HepG2 (cell line): Measurements from ENCODE around the gene PDLIM4. TPM values are rescaled to one million over a fixed set of nuclear protein-coding genes. Genes with fewer than 3 reads are reported as not detected.

Experiments used
- CREM ChIP-seq, 2 experiments: sonication (generic) in 1 of 2; formaldehyde crosslinking in 1 of 2; IDR thresholded peaks; 2 replicates each; pipeline versions ENCODE4 v1.4.0 to v1.6.1; 2016 to 2020; ENCODE audit warnings: antibody characterized with exemption in 1 of 2, mild to moderate bottlenecking in 1 of 2, missing genetic modification reagents in 1 of 2
- ELF3 ChIP-seq: IDR thresholded peaks from 2 replicates; pipeline ENCODE4 v1.6.1; 2016; ENCODE audit warnings: missing genetic modification reagents, missing compliant biosample characterization
- ERF ChIP-seq: IDR thresholded peaks from 2 replicates; pipeline ENCODE4 v1.6.1; 2018; ENCODE audit warnings: missing biosample characterization, missing genetic modification reagents
- FIP1L1 ChIP-seq: fragments of 200-400 bp; formaldehyde crosslinking; IDR thresholded peaks from 2 replicates; pipeline ENCODE4 v1.6.1; 2018; ENCODE audit warnings: low read depth, mild to moderate bottlenecking, low read length, moderate library complexity, borderline replicate concordance; ENCODE audit not compliant: insufficient read depth
- HES4 ChIP-seq: sonication (generic); formaldehyde crosslinking; IDR thresholded peaks from 2 replicates; pipeline ENCODE4 v1.9.0; 2021; ENCODE audit warnings: mild to moderate bottlenecking, missing genetic modification reagents, borderline replicate concordance
- KDM1A ChIP-seq: IDR thresholded peaks from 2 replicates; pipeline ENCODE4 v1.6.1; 2016; ENCODE audit warnings: missing compliant biosample characterization
- KDM2A ChIP-seq: sonication (generic); formaldehyde crosslinking; IDR thresholded peaks from 2 replicates; pipeline ENCODE4 v1.4.0; 2020; ENCODE audit warnings: low read depth, missing genetic modification reagents, borderline replicate concordance
- MYC ChIP-seq: sonication (generic); formaldehyde crosslinking; IDR thresholded peaks from 2 replicates; pipeline ENCODE4 v1.9.0; 2021; ENCODE audit warnings: missing genetic modification reagents, borderline replicate concordance
- SETDB1 ChIP-seq: sonication (generic); formaldehyde crosslinking; IDR thresholded peaks from 2 replicates; pipeline ENCODE4 v1.5.1; 2020; ENCODE audit warnings: missing genetic modification reagents, mild to moderate bottlenecking, borderline replicate concordance
- TGIF2 ChIP-seq: IDR thresholded peaks from 2 replicates; pipeline ENCODE4 v1.6.1; 2016; ENCODE audit warnings: control low read depth, missing compliant biosample characterization
- ZNF230 ChIP-seq: sonication (generic); formaldehyde crosslinking; IDR thresholded peaks from 2 replicates; pipeline ENCODE4 v1.4.0; 2020; ENCODE audit warnings: mild to moderate bottlenecking, missing genetic modification reagents
- ZNF251 ChIP-seq: sonication (generic); formaldehyde crosslinking; IDR thresholded peaks from 2 replicates; pipeline ENCODE4 v1.9.0; 2021; ENCODE audit warnings: mild to moderate bottlenecking, missing genetic modification reagents
- ZNF430 ChIP-seq: sonication (generic); formaldehyde crosslinking; IDR thresholded peaks from 2 replicates; pipeline ENCODE4 v1.9.0; 2021; ENCODE audit warnings: mild to moderate bottlenecking, missing genetic modification reagents
- ZNF446 ChIP-seq: sonication (generic); formaldehyde crosslinking; IDR thresholded peaks from 2 replicates; pipeline ENCODE4 v1.5.0; 2020; ENCODE audit warnings: mild to moderate bottlenecking, missing genetic modification reagents
- ZNF503 ChIP-seq: sonication (generic); formaldehyde crosslinking; IDR thresholded peaks from 2 replicates; pipeline ENCODE4 v1.4.0; 2020; ENCODE audit warnings: missing genetic modification reagents
- ZNF510 ChIP-seq: sonication (generic); formaldehyde crosslinking; IDR thresholded peaks from 2 replicates; pipeline ENCODE4 v1.4.0; 2020; ENCODE audit warnings: low read depth, mild to moderate bottlenecking, missing genetic modification reagents
- ZNF597 ChIP-seq: sonication (generic); formaldehyde crosslinking; IDR thresholded peaks from 2 replicates; pipeline ENCODE4 v1.5.0; 2020; ENCODE audit warnings: missing genetic modification reagents
- ZNF780A ChIP-seq: sonication (generic); formaldehyde crosslinking; IDR thresholded peaks from 2 replicates; pipeline ENCODE4 v1.8.0; 2022; ENCODE audit warnings: mild to moderate bottlenecking, missing genetic modification reagents, moderate library complexity
- polyA plus RNA-seq, 8 experiments: library from polyadenylated mRNA; depleted of rRNA in 3 of 8; stranded (reverse) in 7 of 8; unstranded in 1 of 8; fragments of >200 nt; fragmentation: Illumina TruSeq in 4 of 8; extraction: Trizol in 4 of 8; gene quantifications; 2 replicates each; pipeline versions ENCODE4 v1.2.1 to v1.2.3, GENCODE V29; 2011 to 2016; ENCODE audit warnings: low read depth in 4 of 8, missing spikeins in 1 of 8, mixed read lengths in 1 of 8; ENCODE audit not compliant: insufficient read depth in 1 of 8
- total RNA-seq, 5 experiments: library from RNA; depleted of rRNA; stranded (reverse); fragments of >200 nt; fragmentation: Illumina TruSeq; extraction: Trizol; gene quantifications; 2 replicates each; pipeline ENCODE4 v1.2.3, GENCODE V29; 2016; ENCODE audit warnings: low read depth in 1 of 5
- TF ChIP-seq, protein P1 (sequence below): sonication (generic); formaldehyde crosslinking; IDR thresholded peaks from 2 replicates; pipeline ENCODE4 v1.8.0; 2022; ENCODE audit warnings: missing genetic modification reagents, mild to moderate bottlenecking, moderate library complexity, borderline replicate concordance
- TF ChIP-seq, protein P2 (sequence below): IDR thresholded peaks from 2 replicates; pipeline ENCODE4 v1.6.1; 2016; ENCODE audit warnings: low read depth, control low read depth
- TF ChIP-seq, protein P3 (sequence below): sonication (generic); formaldehyde crosslinking; IDR thresholded peaks from 2 replicates; pipeline ENCODE4 v1.8.0; 2022; ENCODE audit warnings: low read depth, missing genetic modification reagents

Gene PDLIM4
- total and polyA plus RNA-seq, 2 of the 13 experiments (the other 11 are each of a cell fraction or from before 2014, with no cell fraction given) = 1.1 to 2.3 TPM

DNA sequence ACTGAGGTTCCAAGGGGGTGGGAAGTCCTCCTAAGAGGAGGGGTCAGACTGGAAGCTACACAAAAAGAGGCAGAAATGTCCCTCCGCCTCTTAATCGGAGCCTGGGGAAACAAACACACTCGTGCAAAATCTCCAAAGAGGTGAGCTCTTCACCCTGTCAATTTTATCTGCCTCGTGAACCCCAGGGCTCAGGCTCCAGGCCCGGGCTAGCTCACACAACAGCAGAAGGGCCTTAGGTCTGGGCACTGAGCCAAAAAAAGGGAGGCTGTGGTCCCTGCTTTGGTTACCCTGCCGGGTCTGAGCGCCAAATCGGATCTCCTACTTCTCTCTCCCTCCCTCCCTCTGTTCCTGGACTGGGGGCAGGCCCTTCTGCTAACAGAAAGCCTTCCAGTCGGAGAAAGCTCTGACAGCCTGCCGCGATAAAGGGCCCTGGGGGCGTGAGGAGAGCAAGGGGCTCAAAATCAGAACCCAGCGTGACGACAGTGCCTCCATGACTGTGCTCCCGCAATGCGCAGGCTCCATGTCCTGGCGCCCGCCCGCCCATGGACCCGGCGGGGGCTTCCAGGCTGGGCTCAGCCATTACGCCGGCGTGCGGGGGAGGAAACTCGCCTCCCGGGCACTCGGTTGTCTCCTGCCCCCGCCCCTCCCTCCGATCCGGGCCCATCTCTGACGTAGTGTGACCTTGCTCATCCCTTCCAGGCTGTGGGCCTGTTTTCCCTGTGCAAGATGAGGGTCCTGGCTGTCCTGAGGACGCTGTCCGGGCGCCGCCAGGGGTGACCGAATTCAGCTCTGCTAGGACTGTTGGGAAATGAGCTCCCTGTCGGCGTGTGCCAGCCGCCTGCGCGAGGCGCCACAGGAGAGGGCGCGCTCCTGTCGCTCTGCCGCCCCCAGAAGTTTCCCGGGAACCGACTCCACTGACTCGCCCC, 35.8 kb downstream of the PDLIM4 start (continued):
- no peak for TF ChIP-seq ZNF503 (CRISPR knock-in tag)
- peak; percentile 46; the same call in 1 of the 2 replicates for TF ChIP-seq ELF3 (CRISPR knock-in tag)
- no peak for TF ChIP-seq ZNF430 (CRISPR knock-in tag)
- no peak for TF ChIP-seq ZNF251 (CRISPR knock-in tag)
- TF ChIP-seq, protein P1, sequence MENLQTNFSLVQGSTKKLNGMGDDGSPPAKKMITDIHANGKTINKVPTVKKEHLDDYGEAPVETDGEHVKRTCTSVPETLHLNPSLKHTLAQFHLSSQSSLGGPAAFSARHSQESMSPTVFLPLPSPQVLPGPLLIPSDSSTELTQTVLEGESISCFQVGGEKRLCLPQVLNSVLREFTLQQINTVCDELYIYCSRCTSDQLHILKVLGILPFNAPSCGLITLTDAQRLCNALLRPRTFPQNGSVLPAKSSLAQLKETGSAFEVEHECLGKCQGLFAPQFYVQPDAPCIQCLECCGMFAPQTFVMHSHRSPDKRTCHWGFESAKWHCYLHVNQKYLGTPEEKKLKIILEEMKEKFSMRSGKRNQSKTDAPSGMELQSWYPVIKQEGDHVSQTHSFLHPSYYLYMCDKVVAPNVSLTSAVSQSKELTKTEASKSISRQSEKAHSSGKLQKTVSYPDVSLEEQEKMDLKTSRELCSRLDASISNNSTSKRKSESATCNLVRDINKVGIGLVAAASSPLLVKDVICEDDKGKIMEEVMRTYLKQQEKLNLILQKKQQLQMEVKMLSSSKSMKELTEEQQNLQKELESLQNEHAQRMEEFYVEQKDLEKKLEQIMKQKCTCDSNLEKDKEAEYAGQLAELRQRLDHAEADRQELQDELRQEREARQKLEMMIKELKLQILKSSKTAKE (CRISPR knock-in tag) = no peak
- no peak for TF ChIP-seq ZNF446 (CRISPR knock-in tag)
- TF ChIP-seq MYC (CRISPR knock-in tag) = no peak
- TF ChIP-seq, protein P2, sequence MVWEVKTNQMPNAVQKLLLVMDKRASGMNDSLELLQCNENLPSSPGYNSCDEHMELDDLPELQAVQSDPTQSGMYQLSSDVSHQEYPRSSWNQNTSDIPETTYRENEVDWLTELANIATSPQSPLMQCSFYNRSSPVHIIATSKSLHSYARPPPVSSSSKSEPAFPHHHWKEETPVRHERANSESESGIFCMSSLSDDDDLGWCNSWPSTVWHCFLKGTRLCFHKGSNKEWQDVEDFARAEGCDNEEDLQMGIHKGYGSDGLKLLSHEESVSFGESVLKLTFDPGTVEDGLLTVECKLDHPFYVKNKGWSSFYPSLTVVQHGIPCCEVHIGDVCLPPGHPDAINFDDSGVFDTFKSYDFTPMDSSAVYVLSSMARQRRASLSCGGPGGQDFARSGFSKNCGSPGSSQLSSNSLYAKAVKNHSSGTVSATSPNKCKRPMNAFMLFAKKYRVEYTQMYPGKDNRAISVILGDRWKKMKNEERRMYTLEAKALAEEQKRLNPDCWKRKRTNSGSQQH (CRISPR knock-in tag) = no peak
- peak; percentile 91 for TF ChIP-seq KDM2A (CRISPR knock-in tag)
- no peak for TF ChIP-seq SETDB1
- TF ChIP-seq CREM (IDR thresholded peaks at IDR 0.05) = peak; percentile 54
- no peak for TF ChIP-seq CREM (CRISPR knock-in tag; IDR thresholded peaks at IDR 0.05)
- 0 out of 2 replicates have a peak, but pooled peaks have one; percentile 31 for TF ChIP-seq ZNF230
- TF ChIP-seq KDM1A (CRISPR knock-in tag) = no peak
- peak; percentile 96 for TF ChIP-seq HES4 (CRISPR knock-in tag)
- TF ChIP-seq ZNF510 = peak; percentile 78; the same call in 1 of the 2 replicates
- no peak; the same call in 1 of the 2 replicates for TF ChIP-seq TGIF2 (CRISPR knock-in tag)
- TF ChIP-seq ZNF597 (CRISPR knock-in tag) = no peak
- no peak for TF ChIP-seq ZNF780A
- peak; percentile 71 for TF ChIP-seq ERF (CRISPR knock-in tag)
- TF ChIP-seq, protein P3, sequence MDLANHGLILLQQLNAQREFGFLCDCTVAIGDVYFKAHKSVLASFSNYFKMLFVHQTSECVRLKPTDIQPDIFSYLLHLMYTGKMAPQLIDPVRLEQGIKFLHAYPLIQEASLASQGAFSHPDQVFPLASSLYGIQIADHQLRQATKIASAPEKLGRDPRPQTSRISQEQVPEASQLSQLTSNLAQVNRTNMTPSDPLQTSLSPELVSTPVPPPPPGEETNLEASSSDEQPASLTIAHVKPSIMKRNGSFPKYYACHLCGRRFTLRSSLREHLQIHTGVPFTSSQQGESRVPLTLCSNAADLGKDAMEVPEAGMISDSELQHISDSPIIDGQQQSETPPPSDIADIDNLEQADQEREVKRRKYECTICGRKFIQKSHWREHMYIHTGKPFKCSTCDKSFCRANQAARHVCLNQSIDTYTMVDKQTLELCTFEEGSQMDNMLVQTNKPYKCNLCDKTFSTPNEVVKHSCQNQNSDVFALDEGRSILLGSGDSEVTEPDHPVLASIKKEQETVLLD = no peak; the same call in 1 of the 2 replicates
- no peak for TF ChIP-seq FIP1L1
